ENCODE measurements around the gene MGME1.

The MGME1 gene, protein sequence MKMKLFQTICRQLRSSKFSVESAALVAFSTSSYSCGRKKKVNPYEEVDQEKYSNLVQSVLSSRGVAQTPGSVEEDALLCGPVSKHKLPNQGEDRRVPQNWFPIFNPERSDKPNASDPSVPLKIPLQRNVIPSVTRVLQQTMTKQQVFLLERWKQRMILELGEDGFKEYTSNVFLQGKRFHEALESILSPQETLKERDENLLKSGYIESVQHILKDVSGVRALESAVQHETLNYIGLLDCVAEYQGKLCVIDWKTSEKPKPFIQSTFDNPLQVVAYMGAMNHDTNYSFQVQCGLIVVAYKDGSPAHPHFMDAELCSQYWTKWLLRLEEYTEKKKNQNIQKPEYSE

DNA sequence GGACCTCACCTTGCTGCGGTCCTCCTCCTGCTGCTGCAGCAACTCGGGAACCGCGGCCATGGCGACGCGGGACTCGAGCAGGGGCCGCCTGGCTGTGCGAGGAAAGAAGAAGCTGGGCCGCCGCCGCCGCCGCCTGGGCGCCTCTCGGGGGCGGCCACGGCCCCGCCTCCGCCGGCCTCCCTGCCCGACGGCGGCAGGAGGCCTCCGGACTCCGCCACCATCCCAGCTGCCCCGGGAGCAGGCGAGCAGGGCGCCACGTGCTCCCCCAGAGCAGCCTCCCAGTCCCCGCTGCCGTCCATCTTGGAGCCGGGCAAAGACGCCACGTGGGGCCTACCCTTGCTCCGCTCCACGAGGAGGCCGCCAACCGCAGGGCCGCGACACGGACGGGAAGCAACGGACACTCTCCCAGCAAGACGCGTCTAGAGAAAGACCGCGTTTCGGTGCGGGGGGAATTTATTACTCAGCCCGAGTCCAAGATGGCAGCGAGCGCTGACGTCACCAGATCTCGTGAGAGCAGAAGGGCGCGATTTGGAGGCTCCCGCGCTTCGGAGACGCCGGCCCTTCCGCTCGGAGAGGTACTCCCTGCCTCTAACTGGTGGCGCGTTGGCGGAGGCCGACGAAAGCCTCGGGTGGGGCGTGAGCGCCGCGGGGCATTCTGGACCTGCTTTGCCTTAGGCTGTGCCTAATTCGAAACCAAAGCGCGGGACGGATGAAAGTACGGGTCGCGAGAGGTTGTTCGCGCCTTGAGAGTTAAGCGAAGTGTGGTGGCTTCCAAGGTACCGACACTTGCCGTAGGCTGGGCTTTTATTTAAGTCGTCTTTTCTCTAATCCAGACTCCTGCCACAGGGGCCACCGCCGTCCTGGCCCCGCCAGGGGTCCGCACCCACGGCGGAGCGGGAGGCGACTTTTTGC lies at the start of gene MGME1, which contains the start of gene SNX5:
MGME1 (plus strand) TSS at position 653 of the 912 bp plus-strand sequence. CDS start 842 bp downstream, outside the sequence.
SNX5 (minus strand) TSS at position 429 of the 912 bp plus-strand sequence; CDS start at position 60, 369 bp downstream.
- DNase-seq = peak; percentile 98

DNA sequence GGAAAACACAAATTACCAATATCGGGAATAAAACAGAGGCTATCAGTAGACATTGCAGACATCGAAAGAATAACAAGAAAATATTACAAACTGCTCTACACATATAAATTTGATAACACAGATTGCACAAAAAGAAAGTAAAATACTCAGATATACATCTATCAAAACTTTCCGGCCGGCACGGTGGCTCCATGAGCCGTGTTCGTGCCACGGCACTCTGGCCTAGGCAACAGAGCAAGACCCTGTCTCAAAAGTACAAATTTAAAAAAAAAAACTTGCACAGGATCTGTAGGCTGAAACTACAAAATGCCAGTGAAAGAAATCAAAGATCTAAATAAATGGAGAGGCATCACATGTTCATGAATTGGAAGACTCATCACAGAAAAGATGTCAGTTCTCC lies 49.7 kb upstream of the MGME1 start:
- DNase-seq = no peak

DNA sequence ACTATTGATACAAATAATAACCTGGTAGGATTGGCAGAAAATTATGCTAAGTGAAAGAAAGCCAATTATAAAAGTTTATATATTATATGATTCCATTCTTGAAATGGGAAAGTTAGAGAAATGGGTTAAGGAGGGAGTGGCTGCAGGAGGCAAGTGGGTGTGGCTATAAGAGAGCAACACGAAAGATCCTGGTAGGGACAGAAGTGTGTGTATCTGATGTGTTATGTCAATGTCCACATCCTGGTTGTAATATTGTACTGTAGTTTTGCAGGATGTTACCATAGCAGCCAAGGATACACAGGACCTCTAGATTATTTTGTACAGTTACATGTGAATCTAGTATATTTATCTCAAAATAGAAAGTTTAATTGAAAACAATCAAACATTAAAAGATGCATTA lies 47.0 kb upstream of the MGME1 start:
- no peak for DNase-seq

DNA sequence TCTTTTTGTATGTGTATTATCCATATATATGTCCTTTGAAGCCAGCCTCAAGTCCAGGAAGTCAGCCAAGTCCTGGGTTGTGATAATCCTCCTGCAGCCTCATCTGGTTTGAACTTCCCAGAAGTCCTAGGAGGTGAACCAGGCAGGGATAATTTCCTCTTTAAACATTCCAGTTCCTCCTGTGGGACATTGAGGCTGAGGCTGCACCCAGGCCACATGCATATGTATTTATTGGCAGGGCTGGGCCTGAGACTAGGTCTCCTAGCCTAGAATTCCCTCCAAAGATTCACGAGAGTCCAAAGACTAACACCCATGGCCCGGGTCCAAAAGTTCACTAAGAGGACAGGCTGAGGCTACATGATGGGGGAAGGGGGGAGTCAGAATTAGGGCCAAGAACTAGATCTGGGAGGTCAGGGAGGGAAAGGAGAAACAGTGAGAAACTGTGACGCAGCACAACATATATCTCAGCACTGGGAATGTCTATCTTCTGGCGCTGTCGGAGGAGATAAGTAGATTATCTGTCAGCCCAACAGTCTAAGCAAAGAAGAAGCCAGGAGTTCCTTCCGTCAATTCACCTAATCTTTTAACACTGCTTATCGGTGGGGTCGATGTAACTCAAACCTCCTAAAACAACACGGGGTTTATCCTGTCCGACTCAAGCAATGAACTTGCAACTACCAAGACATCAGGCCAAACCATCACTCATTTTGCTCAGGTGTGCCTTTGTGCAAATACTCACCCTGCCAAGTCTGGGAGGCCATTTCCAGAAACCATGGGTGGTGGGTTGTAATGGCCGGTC lies 43.5 kb upstream of the MGME1 start:
- no peak for DNase-seq

DNA sequence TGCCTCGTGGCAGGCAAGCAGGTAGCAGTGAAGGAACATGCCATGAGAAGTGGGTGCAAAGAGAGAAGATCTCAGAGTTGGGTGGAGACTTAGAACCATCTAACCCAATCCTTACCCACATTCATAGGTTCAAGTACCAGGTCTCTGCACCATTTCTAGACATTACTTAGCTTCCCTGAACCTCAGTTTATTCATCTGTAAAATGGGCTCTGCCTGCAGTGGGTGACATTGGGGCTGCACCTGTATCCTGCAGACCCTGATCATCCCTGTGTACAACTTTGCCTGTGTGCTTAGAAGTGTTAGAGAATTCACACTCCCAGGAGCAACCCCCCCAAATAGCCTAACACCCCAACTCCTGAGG lies 42.9 kb upstream of the MGME1 start:
- DNase-seq = no peak

DNA sequence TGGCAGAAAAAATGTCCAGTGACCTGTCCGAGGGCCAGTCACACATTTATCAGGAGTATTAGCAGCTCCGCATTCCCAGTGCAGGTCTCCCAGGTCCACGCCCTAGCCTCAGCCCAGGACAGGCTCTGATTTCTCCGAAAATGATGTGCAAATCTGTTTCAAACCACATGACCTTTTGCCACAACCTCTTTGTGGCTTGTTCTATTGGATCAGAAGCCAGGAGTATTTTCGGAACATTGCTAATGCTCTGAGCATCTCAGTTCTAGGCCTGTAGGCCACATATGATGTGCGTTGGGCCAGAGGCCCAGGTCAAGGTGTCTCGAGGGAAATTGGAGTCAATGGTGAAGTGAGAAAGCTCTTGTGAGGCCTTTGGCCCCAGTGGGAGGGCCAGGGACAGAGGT lies 40.6 kb upstream of the MGME1 start:
- no peak for DNase-seq

DNA sequence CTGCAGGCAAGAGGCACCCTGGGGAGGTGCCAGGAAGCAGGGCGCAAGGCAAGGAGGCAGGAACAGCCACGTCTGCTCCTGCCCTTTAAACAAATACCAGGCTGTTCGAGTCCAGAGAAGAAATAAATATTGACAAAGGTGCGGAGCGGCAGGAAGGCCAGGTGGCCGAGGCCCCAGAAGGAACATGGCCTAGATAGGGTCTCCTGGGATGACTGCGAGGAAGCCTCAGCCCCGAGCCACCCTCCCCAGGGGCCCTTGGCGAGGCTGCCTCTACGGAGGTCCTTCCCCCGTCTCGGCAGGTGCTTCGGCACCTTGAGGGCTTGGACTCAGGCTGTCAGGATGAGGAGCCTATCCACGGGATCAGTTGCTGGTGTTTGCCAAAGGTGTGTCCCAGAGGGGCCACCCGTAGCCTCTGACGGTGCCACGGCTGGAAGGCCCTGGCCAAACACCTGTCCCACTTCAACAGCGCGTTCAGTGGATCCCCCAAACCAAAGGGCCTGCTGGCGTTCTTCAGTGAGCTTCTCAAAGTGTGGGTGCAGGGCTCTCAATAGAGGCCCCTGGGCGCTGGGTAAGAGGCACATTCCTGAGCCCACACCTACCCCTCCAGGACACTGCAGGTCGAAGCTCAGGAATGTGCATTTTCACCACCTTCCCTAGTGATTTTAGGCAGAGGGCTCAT lies 40.0 kb upstream of the MGME1 start:
- DNase-seq = no peak

DNA sequence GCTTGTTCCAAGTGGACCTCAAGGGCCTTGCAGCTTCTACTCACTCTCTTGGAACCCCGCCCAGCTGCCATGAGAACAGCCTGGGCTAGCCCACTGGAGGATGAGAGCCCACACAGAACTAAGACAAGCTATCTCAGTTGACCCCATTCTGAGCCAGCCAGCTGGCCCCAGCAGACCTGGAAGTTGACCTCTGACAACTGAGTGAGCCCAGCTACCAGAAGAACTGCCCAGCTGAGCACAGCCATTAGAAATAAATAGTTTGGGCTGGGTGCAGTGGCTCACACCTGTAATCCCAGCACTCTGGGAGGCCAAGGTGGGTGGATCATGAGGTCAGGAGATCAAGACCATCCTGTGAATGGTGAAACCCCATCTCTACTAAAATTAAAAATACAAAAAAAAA lies 37.3 kb upstream of the MGME1 start:
- no peak for DNase-seq

DNA sequence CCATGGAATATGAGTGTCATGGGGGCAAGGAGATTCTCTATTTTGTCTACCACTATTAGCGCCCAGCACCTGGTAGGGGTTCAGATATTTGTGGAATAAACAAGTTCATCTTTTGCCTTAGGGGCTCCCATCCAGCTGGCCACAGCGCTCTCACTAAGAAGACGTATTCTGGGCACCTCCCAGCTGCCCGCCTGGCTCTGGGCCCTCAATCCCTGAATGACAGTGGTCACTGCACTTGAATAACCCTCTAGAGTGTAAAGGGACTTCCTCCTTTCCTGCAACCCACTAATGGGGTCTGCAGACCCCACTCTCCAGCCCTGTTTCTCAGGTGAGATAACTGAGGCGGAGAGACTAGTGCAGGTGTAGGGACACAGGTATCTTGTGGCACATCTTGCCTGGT lies 36.4 kb upstream of the MGME1 start:
- no peak for DNase-seq

DNA sequence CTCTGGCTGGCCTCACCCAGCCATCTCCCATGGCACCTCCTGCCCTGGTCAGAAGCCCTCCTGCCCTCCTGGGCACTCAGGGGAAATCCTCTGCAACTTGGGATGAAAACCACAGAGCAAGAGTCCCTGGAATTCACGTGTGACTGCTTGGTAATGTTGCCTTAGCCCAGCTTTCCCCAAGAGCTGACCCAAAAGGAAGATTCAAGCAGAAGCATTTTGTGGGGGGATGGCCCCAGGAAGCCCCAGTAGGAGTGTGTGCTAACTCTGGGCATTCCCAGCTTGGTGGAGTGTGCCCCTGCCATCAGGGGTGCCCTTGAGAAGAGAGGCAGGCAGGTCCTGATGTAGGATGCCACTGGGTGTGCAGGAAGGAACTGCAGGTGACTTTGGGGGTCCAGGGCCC lies 35.7 kb upstream of the MGME1 start:
- DNase-seq = no peak

DNA sequence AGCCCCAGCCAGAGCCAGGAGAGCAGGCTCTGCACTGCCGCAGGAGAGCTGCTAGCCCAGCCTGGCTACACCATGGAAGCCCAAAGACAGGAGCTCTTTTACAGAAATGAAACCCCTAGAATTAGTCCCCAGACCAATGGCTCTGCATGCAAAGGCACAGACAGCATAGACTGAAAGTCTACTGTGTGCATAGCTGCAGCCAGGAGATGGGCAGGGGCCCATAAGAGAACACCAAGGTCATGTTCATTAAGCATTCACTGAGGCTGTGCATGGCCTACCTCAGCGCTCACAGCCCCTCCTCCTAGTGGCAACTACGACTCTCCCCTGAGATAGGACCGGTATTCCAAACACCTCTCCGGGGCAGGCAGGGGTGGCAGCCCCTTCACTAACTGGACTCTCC lies 35.1 kb upstream of the MGME1 start:
- no peak for DNase-seq

DNA sequence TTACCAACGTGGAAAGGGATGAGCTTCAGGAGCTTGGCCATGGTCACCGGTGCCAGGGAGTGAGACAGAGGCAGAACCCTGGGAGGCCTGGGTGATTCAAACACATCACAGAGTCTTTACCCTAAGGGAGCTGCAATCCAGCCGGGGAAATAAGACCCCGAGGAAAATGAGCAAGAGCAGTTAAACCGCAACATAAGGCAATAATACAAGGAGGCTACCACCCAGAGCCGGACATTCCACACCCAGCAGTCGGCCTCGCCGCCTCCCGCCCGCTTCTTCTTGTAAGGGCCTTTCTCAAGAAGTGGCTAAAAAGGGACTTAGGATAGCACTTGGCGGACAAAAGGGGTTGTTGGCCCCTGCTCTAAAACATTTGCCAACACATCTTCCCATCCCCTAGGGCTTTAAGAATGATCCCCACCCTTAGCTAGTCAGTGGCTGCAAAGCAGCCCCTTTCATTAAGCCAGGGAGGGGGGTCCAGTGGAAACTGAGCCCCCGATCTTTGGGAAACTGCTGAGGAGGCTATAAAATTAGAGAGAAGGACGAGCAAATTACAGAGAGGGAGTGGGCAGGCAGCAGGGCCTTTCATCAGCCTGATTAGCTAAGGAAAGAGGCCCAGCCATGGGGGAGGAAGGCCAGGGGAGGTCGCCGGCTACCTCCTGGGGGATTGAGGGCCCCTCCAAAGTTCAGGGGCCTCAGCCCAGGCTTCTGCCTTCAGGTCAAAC lies 34.5 kb upstream of the MGME1 start:
- DNase-seq = no peak

DNA sequence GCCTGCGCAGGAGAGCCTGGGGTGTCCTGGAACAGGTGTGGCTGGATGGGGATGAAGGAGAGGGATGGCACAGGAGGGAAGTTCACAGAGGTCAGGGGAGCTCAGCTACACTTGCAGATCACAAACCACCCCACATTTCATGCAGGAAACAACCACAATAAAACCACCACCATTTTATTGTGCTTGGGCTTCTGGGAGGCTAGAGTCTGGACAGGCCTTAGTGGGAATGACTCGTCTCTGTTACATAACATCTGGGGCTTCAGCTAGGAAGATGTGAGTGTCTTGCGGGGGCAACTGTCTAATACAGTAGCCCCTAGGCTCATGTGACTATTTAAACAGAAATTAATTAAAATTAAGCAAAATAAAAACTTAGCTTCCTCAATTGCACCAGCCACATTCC lies 33.6 kb upstream of the MGME1 start:
- DNase-seq = no peak

DNA sequence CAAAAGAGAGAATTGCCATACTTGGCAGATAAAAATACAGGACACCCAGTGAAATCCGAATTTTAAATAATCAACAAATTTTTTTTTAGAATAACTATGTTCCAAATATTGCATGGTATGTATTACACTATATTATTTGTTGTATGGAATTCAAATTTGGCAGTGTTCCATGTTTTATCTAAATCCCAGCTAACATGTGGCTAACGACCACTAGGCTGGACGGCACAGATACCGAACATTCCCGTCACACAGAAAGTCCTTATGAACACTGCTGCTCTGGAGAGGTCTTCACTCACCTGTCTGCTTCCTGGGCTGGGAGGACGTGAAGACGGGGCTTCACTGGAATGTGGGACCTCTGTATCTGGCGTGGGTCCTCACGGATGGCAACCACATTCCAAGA lies 33.1 kb upstream of the MGME1 start:
- no peak for DNase-seq

DNA sequence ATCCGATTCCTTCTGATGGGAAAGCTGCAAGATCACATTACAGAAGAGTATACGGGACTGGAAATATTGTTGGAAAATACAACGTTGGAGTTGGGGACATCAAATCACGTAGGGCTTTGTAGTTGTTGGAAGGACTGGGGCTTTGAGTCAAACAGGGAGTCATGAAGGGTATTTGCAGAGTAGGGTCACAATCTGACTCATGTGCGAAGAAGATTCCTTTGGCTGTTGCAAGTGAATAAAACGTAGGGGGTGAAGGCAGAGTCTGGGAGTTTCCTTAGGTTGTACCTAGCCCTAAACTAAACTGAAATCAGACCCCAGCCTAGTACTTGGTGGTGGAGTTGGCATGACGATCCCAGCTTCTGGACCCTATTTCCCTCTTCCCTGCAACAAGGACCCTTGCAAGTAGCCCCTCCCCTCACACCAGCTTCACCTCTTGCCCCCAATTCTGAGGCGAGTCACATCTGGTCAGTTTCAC lies 32.5 kb upstream of the MGME1 start:
- DNase-seq = no peak

DNA sequence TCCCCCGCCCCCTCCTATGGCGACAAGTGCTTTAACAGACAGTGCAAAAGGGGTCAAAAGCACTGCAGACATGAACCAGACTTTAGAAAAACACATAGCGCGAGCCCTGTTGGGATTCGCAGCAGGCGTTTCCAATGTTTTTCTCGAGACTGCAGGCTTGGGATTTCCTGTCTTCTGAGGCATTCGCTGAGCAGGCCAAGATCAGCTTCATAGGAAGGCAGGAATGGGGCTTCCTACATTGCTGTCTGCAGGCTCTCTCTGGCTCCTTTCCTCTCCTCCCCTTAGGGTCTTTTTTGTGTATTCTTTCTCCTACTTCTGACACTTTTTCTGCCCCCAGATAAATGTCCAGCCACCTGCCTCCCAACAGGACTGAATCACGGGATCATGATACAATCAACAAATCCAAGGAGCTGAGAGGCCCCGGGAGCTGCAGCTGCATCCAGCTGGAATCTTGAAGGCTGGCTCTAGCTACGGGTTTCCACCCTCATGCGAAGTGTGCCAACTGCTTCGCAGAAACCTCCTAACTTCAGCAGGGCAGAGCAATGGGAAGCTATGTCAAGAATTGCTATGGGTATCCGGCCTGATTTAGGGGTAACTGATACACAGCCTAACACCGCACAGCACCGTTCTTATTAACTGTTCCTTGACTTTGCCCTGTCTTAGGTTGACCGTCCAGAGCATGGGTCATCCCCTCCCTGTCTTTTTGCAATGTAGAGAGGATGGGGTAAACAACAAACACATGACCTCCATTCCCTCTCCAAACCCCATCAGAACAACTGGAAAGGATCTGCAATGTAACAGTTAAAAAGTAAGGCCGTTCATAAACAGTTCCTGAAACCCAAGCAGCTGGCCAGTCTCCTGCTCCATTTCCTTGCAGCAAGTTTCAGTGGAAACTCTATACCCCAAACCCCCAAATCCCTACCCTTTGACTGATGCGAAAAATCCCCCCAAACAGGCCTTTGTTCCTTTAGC lies 31.8 kb upstream of the MGME1 start:
- no peak for DNase-seq

DNA sequence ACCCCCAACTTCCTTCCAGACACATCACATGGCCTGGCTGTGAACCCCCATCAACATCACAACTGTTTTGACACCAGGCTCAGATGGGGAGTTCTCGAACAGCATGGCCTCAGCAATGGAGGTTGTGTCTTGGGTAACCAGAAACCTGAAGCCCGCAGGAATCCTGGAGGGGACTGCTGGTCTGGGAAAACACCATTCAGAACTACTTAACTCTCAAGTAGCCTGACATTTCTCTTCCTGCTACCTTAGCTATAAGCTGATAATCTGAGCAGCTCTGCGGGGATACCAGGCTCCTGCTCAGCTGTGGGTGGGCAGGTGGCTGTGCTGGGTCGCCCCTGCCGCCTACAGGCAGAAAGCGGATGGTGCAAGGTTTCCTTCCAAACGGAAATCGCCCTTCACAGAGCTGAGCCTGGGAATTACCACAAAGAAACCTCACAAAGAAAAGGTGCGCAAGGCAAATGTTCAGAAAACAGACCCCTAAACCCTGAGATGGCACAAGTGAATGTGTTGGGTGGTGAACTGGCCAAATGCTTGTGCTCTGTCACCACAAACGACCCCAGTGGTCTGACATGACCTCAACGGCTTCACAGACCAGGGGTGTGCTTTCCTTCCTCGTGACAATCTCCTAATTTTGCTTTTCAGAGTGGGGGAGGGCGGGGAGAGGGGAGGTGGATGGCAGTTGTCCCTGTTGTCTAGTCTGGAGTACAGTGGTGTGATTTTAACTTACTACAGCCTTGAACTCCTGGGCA lies 29.8 kb upstream of the MGME1 start:
- peak; percentile 34 for DNase-seq

DNA sequence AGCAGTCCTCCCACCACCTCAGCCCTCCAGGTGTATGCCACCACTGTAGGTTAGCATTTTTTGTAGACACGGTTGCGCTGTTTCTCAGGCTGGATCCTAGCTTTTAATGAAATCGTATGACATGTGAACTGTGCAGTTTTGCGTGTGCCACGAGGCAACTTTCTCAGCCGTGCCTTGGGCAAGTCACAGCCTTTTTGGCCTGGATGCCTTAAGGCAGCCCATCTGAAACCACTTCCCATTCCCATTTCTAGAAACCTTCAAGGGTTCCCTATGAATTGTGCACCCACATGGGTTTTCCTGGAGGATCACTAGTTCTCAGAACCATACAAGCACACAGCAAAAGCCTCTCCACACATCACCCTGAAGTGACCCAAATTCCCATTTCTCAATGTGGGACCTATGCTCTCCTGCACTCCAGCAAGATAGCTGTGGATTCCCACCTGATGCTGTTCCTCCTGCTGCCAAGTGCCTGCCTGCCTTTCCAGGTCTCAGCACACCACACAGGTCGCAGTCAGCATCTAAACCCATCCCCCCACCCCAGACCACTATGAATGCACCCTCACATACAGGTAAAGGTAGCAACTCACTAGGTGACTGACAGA lies 29.1 kb upstream of the MGME1 start:
- DNase-seq = no peak

DNA sequence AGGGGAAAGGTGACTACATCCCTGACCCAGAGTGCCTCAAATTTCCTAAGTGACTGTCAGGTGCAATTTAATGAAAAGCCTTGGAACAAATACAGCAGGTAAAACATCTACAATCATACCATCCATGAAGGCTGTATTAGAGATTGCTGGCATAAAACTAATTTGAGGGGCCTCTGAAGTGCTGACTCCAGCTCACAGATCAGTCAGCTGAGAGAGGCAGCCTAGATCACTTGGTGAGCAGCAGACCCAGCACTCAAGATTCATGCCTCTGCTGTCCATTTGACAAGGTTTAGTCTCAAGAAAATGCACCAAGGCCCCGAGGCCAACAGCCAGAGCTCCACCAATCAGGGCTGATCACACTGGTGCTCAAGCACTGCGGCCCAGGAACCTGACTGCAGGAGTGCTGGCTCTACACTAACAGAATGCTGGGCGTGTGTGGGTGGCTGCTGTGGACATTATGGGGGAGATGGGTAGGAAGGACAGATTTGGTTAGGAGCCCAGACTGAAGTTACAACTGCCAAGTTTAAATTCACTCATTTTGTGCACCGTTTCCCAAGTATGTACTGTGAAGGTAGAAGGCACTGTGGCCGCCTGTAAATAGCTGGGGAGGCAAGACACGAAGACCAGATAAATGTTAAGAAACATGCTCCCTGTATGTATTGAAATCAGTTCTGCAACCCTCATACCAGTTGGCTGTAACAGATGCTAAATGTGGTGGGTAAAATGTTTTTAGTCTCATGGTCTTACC lies 28.4 kb upstream of the MGME1 start:
- no peak for DNase-seq

All from kidney glomerular epithelial cell (primary cell).